GM12891 (cell line): ENCODE results near the gene STIM1.

ENCODE experiments used
- DNase-seq: peaks from one replicate; pipeline ENCODE4 v3.0.0; 2011; ENCODE audit warnings: low spot score; ENCODE audit not compliant: insufficient read length
- FAIRE-seq: peaks from 2 replicates; lab custom pipeline; 2011; peaks lifted over from hg19 to GRCh38; lab: Jason Lieb, UNC
- PAX5 ChIP-seq: IDR thresholded peaks from 2 replicates; pipeline ENCODE4 v1.6.1; 2011; ENCODE audit warnings: low read length, moderate library complexity, mild to moderate bottlenecking; ENCODE audit not compliant: insufficient read depth, severe bottlenecking
- POLR2A ChIP-seq: IDR thresholded peaks from 2 replicates; pipeline ENCODE4 v1.6.1; 2011; ENCODE audit warnings: low read depth, low read length, control low read depth
- POLR2AphosphoS5 ChIP-seq: IDR thresholded peaks from 2 replicates; pipeline ENCODE4 v1.6.1; 2011; ENCODE audit warnings: low read depth, low read length, control low read depth
- POU2F2 ChIP-seq: IDR thresholded peaks from 2 replicates; pipeline ENCODE4 v1.6.1; 2011; ENCODE audit warnings: low read depth, mild to moderate bottlenecking, control low read depth, low read length, moderate library complexity
- SPI1 ChIP-seq: IDR thresholded peaks from 2 replicates; pipeline ENCODE4 v1.6.1; 2011; ENCODE audit warnings: low read depth, low read length, control low read depth
- TAF1 ChIP-seq: IDR thresholded peaks from 2 replicates; pipeline ENCODE4 v1.6.1; 2011; ENCODE audit warnings: low read depth, low read length, control low read depth

The STIM1 gene

GRCh38 chr11:3906166-3906565 is 50.7 kb downstream of the STIM1 start:
- peak; percentile 58 for FAIRE-seq
- no peak for DNase-seq
- no peak for TF ChIP-seq TAF1
- TF ChIP-seq PAX5: no peak
- TF ChIP-seq SPI1: no peak
- TF ChIP-seq POU2F2: no peak
- TF ChIP-seq POLR2AphosphoS5: no peak
- no peak for TF ChIP-seq POLR2A

GRCh38 chr11:3907590-3907989 is 52.1 kb downstream of the STIM1 start:
- DNase-seq: no peak
- no peak for FAIRE-seq
- TF ChIP-seq PAX5 (no peak), POLR2A (no peak), SPI1 (no peak), POU2F2 (no peak), POLR2AphosphoS5 (no peak)

GRCh38 chr11:3909901-3910300 is 54.4 kb downstream of the STIM1 start:
- DNase-seq (no peak), FAIRE-seq (no peak)
- no peak for TF ChIP-seq SPI1
- TF ChIP-seq POLR2A: no peak

- FAIRE-seq (no peak), DNase-seq (no peak)
- TF ChIP-seq POU2F2 (no peak), POLR2A (no peak), SPI1 (no peak), POLR2AphosphoS5 (no peak), PAX5 (no peak), TAF1 (no peak)
Measured at GRCh38 chr11:3911908-3912505, 56.5 kb downstream of the STIM1 start.

GRCh38 chr11:3913921-3914320 is 58.5 kb downstream of the STIM1 start:
- DNase-seq (no peak), FAIRE-seq (no peak)
- TF ChIP-seq PAX5 (no peak), POLR2A (no peak), TAF1 (no peak), POLR2AphosphoS5 (no peak), SPI1 (no peak), POU2F2 (no peak)

GRCh38 chr11:3914805-3915204 is 59.3 kb downstream of the STIM1 start:
- TF ChIP-seq SPI1: no peak
- no peak for TF ChIP-seq POLR2A
- TF ChIP-seq TAF1: no peak
- TF ChIP-seq POU2F2: no peak
- no peak for TF ChIP-seq POLR2AphosphoS5
- no peak for TF ChIP-seq PAX5
- FAIRE-seq: no peak
- DNase-seq: no peak

GRCh38 chr11:3916962-3917361 is 61.5 kb downstream of the STIM1 start:
- FAIRE-seq (peak; percentile 80), DNase-seq (no peak)
- no peak for TF ChIP-seq POLR2A
- TF ChIP-seq POU2F2: no peak
- no peak for TF ChIP-seq POLR2AphosphoS5
- TF ChIP-seq PAX5: no peak
- no peak for TF ChIP-seq SPI1
- TF ChIP-seq TAF1: no peak

- FAIRE-seq: peak; percentile 58
- TF ChIP-seq TAF1: no peak
- TF ChIP-seq SPI1: no peak
- no peak for TF ChIP-seq POU2F2
- TF ChIP-seq POLR2A: no peak
- no peak for TF ChIP-seq POLR2AphosphoS5
- no peak for TF ChIP-seq PAX5
- DNase-seq: no peak
Measured at GRCh38 chr11:3920148-3920852, 64.8 kb downstream of the STIM1 start.

GRCh38 chr11:3922056-3922455 is 66.6 kb downstream of the STIM1 start:
- DNase-seq (no peak), FAIRE-seq (no peak)
- TF ChIP-seq POU2F2 (no peak), POLR2AphosphoS5 (no peak), PAX5 (no peak), SPI1 (no peak)

- DNase-seq (no peak), FAIRE-seq (no peak)
- TF ChIP-seq PAX5 (no peak), TAF1 (no peak), POLR2A (no peak), SPI1 (no peak), POLR2AphosphoS5 (no peak), POU2F2 (no peak)
Measured at GRCh38 chr11:3925513-3925912, 70.0 kb downstream of the STIM1 start.
